AG09319 (cell line): ENCODE results near the gene NHS.

Experiments used
- DNase-seq: peaks from one replicate; pipeline ENCODE4 v3.0.0-alpha.2; 2010; ENCODE audit warnings: low read depth; ENCODE audit errors: extremely low read depth
- CTCF ChIP-seq: IDR thresholded peaks from 2 replicates; pipeline ENCODE4 v1.5.1; 2011; ENCODE audit warnings: low read depth, mild to moderate bottlenecking, inconsistent platforms, low read length, moderate library complexity

The NHS gene

GRCh38 chrX:17542123-17542522 lies 167.1 kb downstream of the NHS start:
- no peak for DNase-seq
- TF ChIP-seq CTCF = no peak

GRCh38 chrX:17544821-17545220 lies 169.8 kb downstream of the NHS start:
- no peak for TF ChIP-seq CTCF
- no peak for DNase-seq

GRCh38 chrX:17546356-17546755 lies 171.4 kb downstream of the NHS start:
- no peak for DNase-seq
- TF ChIP-seq CTCF = no peak

- peak; percentile 54 for DNase-seq
- TF ChIP-seq CTCF = no peak
Measured at GRCh38 chrX:17547658-17548057, 172.7 kb downstream of the NHS start.

GRCh38 chrX:17549107-17549651 lies 174.2 kb downstream of the NHS start:
- no peak for DNase-seq
- no peak for TF ChIP-seq CTCF

- no peak for DNase-seq
- no peak for TF ChIP-seq CTCF
Measured at GRCh38 chrX:17550011-17550410, 175.0 kb downstream of the NHS start.

- no peak for DNase-seq
- no peak for TF ChIP-seq CTCF
Measured at GRCh38 chrX:17552044-17552650, 177.1 kb downstream of the NHS start.
